SK-N-SH (cell line): Measurements from ENCODE around the gene ITK. TPM values are rescaled to one million over a fixed set of nuclear protein-coding genes. Genes with fewer than 3 reads are reported as not detected.

Experiments
- CTCF ChIA-PET: fragments of 300-600, 350-600 bp; formaldehyde crosslinking; extraction: SDS; loops from one replicate; lab custom pipeline; 2021; lab: Yijun Ruan, JAX
- POLR2A ChIA-PET: fragments of 350-600 bp; sonication (Branson Sonifier 250); formaldehyde crosslinking; extraction: SDS; loops from one replicate; lab custom pipeline; 2020; ENCODE audit warnings: antibody characterized with exemption, inconsistent platforms; lab: Yijun Ruan, JAX
- DNase-seq: peaks from one replicate; pipeline ENCODE4 v3.0.0; 2012
- H2AFZ ChIP-seq: fragments of 200-600 bp; sonication (generic); 2 replicates; pipeline ENCODE4 v1.8.1; 2016; ENCODE audit warnings: antibody characterized with exemption, mild to moderate bottlenecking, low read depth
- H3F3A ChIP-seq: fragments of 200-600 bp; sonication (generic); replicated peaks from 2 replicates; pipeline ENCODE3; 2016; ENCODE audit warnings: antibody characterized with exemption, mild to moderate bottlenecking; ENCODE audit not compliant: insufficient read depth
- H3K27ac ChIP-seq, 2 experiments: fragments of 200-500 bp in 1 of 2; fragments of 200-600 bp in 1 of 2; sonication (Bioruptor generic) in 1 of 2; sonication (generic), shearing (Covaris generic) in 1 of 2; 2 replicates each; pipeline versions ENCODE4 v1.5.1 to v1.6.1; 2014 to 2016; ENCODE audit warnings: low read depth in 2 of 2, inconsistent platforms in 1 of 2, low read length in 1 of 2, mild to moderate bottlenecking in 1 of 2, mixed read lengths in 1 of 2
- H3K27me3 ChIP-seq: fragments of 200-600 bp; sonication (generic), shearing (Covaris generic); 2 replicates; pipeline ENCODE4 v1.6.1; 2016; ENCODE audit warnings: mixed run types; ENCODE audit not compliant: insufficient read depth
- H3K36me3 ChIP-seq, 2 experiments: fragments of 200-500 bp in 1 of 2; fragments of 200-600 bp in 1 of 2; sonication (Bioruptor generic) in 1 of 2; sonication (generic) in 1 of 2; replicated peaks in 1 of 2; 2 replicates each; pipeline versions ENCODE3 to v1.5.1; 2014 to 2016; ENCODE audit warnings: low read length in 1 of 2, mild to moderate bottlenecking in 1 of 2; ENCODE audit not compliant: insufficient read depth in 2 of 2, control insufficient read depth in 1 of 2
- H3K4me1 ChIP-seq, 2 experiments: fragments of 200-500 bp in 1 of 2; fragments of 200-600 bp in 1 of 2; sonication (Bioruptor generic) in 1 of 2; sonication (generic), shearing (Covaris generic) in 1 of 2; 2 replicates each; pipeline versions ENCODE4 v1.5.1 to v1.6.1; 2014 to 2016; ENCODE audit warnings: low read depth in 1 of 2, low read length in 1 of 2, mixed run types in 1 of 2; ENCODE audit not compliant: insufficient read depth in 2 of 2, control insufficient read depth in 1 of 2
- H3K4me2 ChIP-seq: fragments of 200-600 bp; sonication (generic), shearing (Covaris generic); 2 replicates; pipeline ENCODE4 v1.6.1; 2017; ENCODE audit warnings: mixed run types
- H3K4me3 ChIP-seq, 2 experiments: fragments of 200-500 bp in 1 of 2; fragments of 200-600 bp in 1 of 2; sonication (Bioruptor generic) in 1 of 2; sonication (generic), shearing (Covaris generic) in 1 of 2; 2 replicates each; pipeline versions ENCODE4 v1.5.1 to v1.8.1; 2014 to 2016; ENCODE audit warnings: low read depth in 2 of 2, inconsistent platforms in 1 of 2, low read length in 1 of 2, mild to moderate bottlenecking in 1 of 2, mixed read lengths in 1 of 2, moderate library complexity in 1 of 2
- H3K79me2 ChIP-seq: fragments of 200-600 bp; sonication (generic); 2 replicates; pipeline ENCODE4 v1.8.1; 2017; ENCODE audit warnings: mild to moderate bottlenecking; ENCODE audit not compliant: insufficient read depth
- H3K9ac ChIP-seq: fragments of 200-600 bp; sonication (generic); 2 replicates; pipeline ENCODE4 v1.6.1; 2017; ENCODE audit warnings: mixed run types
- H3K9me2 ChIP-seq: fragments of 200-600 bp; sonication (generic); 2 replicates; pipeline ENCODE4 v1.6.1; 2017; ENCODE audit warnings: mixed run types
- H3K9me3 ChIP-seq: fragments of 200-600 bp; sonication (generic); 2 replicates; pipeline ENCODE4 v1.6.1; 2017; ENCODE audit warnings: mixed run types, mild to moderate bottlenecking, moderate library complexity
- H4K20me1 ChIP-seq: fragments of 200-600 bp; sonication (generic); 2 replicates; pipeline ENCODE4 v1.6.1; 2017; ENCODE audit warnings: mild to moderate bottlenecking, mixed run types; ENCODE audit not compliant: insufficient read depth
- CHD2 ChIP-seq: fragments of 150-350 bp; IDR thresholded peaks from 2 replicates; pipeline ENCODE4 v1.6.1; 2018; ENCODE audit warnings: low read length; ENCODE audit not compliant: partially characterized antibody
- ELF1 ChIP-seq: IDR thresholded peaks from 2 replicates; pipeline ENCODE4 v1.4.0; 2012
- EP300 ChIP-seq, 2 experiments: IDR thresholded peaks; 2 replicates each; pipeline versions ENCODE4 v1.4.0 to v1.6.1; 2012; ENCODE audit warnings: borderline replicate concordance in 1 of 2, low read depth in 1 of 2, low read length in 1 of 2
- FOXJ3 ChIP-seq: sonication (generic); formaldehyde crosslinking; IDR thresholded peaks from 2 replicates; pipeline ENCODE4 v1.5.1; 2020; ENCODE audit warnings: mild to moderate bottlenecking, missing genetic modification reagents
- GABPA ChIP-seq: IDR thresholded peaks from 2 replicates; pipeline ENCODE4 v1.4.0; 2012; ENCODE audit warnings: low read depth, mild to moderate bottlenecking
- MEF2A ChIP-seq: IDR thresholded peaks from 2 replicates; pipeline ENCODE4 v1.4.0; 2012; ENCODE audit warnings: low read depth, borderline replicate concordance
- MXI1 ChIP-seq: IDR thresholded peaks from 2 replicates; pipeline ENCODE4 v1.6.1; 2012; ENCODE audit warnings: mild to moderate bottlenecking, low read depth, low read length, improper control_type of control experiment
- REST ChIP-seq: IDR thresholded peaks from 2 replicates; pipeline ENCODE4 v1.6.1; 2012; ENCODE audit warnings: mild to moderate bottlenecking, low read depth, low read length, moderate library complexity
- RXRA ChIP-seq: IDR thresholded peaks from 2 replicates; pipeline ENCODE4 v1.4.0; 2012; ENCODE audit warnings: low read depth, mild to moderate bottlenecking, borderline replicate concordance
- SMC3 ChIP-seq: IDR thresholded peaks from 2 replicates; pipeline ENCODE4 v1.6.1; 2012; ENCODE audit warnings: low read depth, low read length, improper control_type of control experiment
- TCF12 ChIP-seq: IDR thresholded peaks from 2 replicates; pipeline ENCODE4 v1.4.0; 2012
- USF1 ChIP-seq: IDR thresholded peaks from 2 replicates; pipeline ENCODE4 v1.4.0; 2012; ENCODE audit warnings: low read depth, borderline replicate concordance
- YY1 ChIP-seq: IDR thresholded peaks from 2 replicates; pipeline ENCODE4 v1.4.0; 2012; ENCODE audit warnings: low read depth, mild to moderate bottlenecking
- WGBS: methylation state at CpG from one replicate; pipeline ENCODE4 v1.1.6; 2017; ENCODE audit warnings: low lambda C conversion rate; 5-methylcytosine and 5-hydroxymethylcytosine counted together
- polyA plus RNA-seq, 3 experiments: library from polyadenylated mRNA; depleted of rRNA; stranded (reverse); fragments of >200 nt; gene quantifications; 2 replicates each; pipeline ENCODE4 v1.2.3, GENCODE V29; 2012

Gene ITK
- polyA plus RNA-seq, 1 of the 3 experiments (the other 2 are of a cell fraction) = not detected

GRCh38 chr5:157216391-157217142, 35.9 kb downstream of the ITK start (continued):
- no peak for TF ChIP-seq REST
- no peak for TF ChIP-seq RXRA
- TF ChIP-seq TCF12 = no peak
- no peak for TF ChIP-seq YY1
- TF ChIP-seq FOXJ3 (CRISPR knock-in tag) = no peak
- no peak for TF ChIP-seq MXI1
- no peak for TF ChIP-seq GABPA
- TF ChIP-seq, all 33 proteins: peak for 0

GRCh38 chr5:157217289-157218024, 36.8 kb downstream of the ITK start:
- Histone ChIP-seq H3K9me2 (no peaks in the 10 kb centered on the region), H3K9ac (no peak overlapping the region)
- TF ChIP-seq EP300 (IDR thresholded peaks at IDR 0.05; ENCODE audit: borderline replicate concordance in 1 of 2, low read depth in 1 of 2, low read length in 1 of 2) = no peak
- no peak for TF ChIP-seq SMC3
- TF ChIP-seq MEF2A = no peak
- TF ChIP-seq REST = no peak
- TF ChIP-seq CHD2 = no peak
- no peak for TF ChIP-seq USF1
- TF ChIP-seq ELF1 = no peak

More at GRCh38 chr5:157217289-157218024, 36.8 kb downstream of the ITK start:
- Histone ChIP-seq H3K4me1 (no peaks in the 10 kb centered on the region), H3K4me3 (no peak overlapping the region), H3K79me2 (no peaks in the 10 kb centered on the region), H3K27me3 (no peaks in the 10 kb centered on the region), H3K9me3 (no peaks in the 10 kb centered on the region), H3K36me3 (no peaks in the 10 kb centered on the region), H3F3A (no peaks in the 10 kb centered on the region), H2AFZ (no peak overlapping the region), H3K27ac (no peak overlapping the region), H4K20me1 (no peaks in the 10 kb centered on the region), H3K4me2 (no peak overlapping the region)
- CTCF ChIA-PET = interaction anchor here (0.7 to 2.2 kb wide), 3 partner anchors 69 to 259 kb away, joined by 3 to 5 read pairs (median 4); no protein-coding TSS in a partner anchor
- no peak for DNase-seq
- POLR2A ChIA-PET = interaction anchor here (0.6 kb wide), 1 partner anchor 31 kb away, joined by 3 read pairs; no protein-coding TSS in a partner anchor
- 38% methylated on average over 5 of the region's 5 CpGs for WGBS
